ENCODE measurements around the gene ZCCHC2. TPM values are rescaled to one million over a fixed set of nuclear protein-coding genes. Genes with fewer than 3 reads are reported as not detected.

Gene ZCCHC2
- total and polyA plus RNA-seq, 2 of the 13 experiments (the other 11 are each of a cell fraction or from before 2014, with no cell fraction given), result 62.5 to 76.1 TPM

GRCh38 chr18:62526098-62527025, 3.5 kb downstream of the ZCCHC2 start (continued):
- no peak for TF ChIP-seq ZNF33B (CRISPR knock-in tag; IDR thresholded peaks at IDR 0.05)
- TF ChIP-seq ASH2L (IDR thresholded peaks at IDR 0.05; ENCODE audit: insufficient read length, low read depth, low read length), result peak; percentile 93
- no peak for TF ChIP-seq FOXA1 (IDR thresholded peaks at IDR 0.05)
- peak; percentile 6; the same call in 1 of the 2 replicates for TF ChIP-seq FOXA1 (CRISPR knock-in tag; IDR thresholded peaks at IDR 0.05)
- no peak for TF ChIP-seq SP1 (IDR thresholded peaks at IDR 0.05)
- 0 out of 2 replicates have a peak, but pooled peaks have one; percentile 49 for TF ChIP-seq SP1 (CRISPR knock-in tag; IDR thresholded peaks at IDR 0.05)
- no peak for TF ChIP-seq HNF1A (IDR thresholded peaks at IDR 0.05; ENCODE audit: low read depth)
- peak; percentile 63 for TF ChIP-seq HNF1A (CRISPR knock-in tag; IDR thresholded peaks at IDR 0.05; ENCODE audit: borderline replicate concordance)
- no peak for TF ChIP-seq TRIM22 (IDR thresholded peaks at IDR 0.05)
- peak; percentile 83 for TF ChIP-seq ZNF609 (CRISPR knock-in tag; IDR thresholded peaks at IDR 0.05; ENCODE audit: borderline replicate concordance)
- TF ChIP-seq AGO2 (optimal IDR thresholded peaks at IDR 0.05; ENCODE audit: low read depth, low read length), result peak; percentile 99
- peak; percentile 58; the same call in 1 of the 2 replicates for TF ChIP-seq ZNF350 (CRISPR knock-in tag; IDR thresholded peaks at IDR 0.05; ENCODE audit: borderline replicate concordance, low read depth)
- no peak for TF ChIP-seq KDM4B (CRISPR knock-in tag; IDR thresholded peaks at IDR 0.05)
- no peak for TF ChIP-seq SNAI1 (CRISPR knock-in tag; IDR thresholded peaks at IDR 0.05; ENCODE audit: borderline replicate concordance)
- peak; percentile 58; the same call in 1 of the 2 replicates for TF ChIP-seq ZBTB25 (CRISPR knock-in tag; IDR thresholded peaks at IDR 0.05)
- peak; percentile 35; the same call in 1 of the 2 replicates for TF ChIP-seq ZNF232 (CRISPR knock-in tag; IDR thresholded peaks at IDR 0.05; ENCODE audit: borderline replicate concordance)
